Measurements from ENCODE around the gene ATXN10.

Gene ATXN10

GRCh38 chr22:45768490-45768889, 96.9 kb downstream of the ATXN10 start:
- CTCF ChIA-PET, result interaction anchor here (1.4 to 3.4 kb wide), 2 partner anchors 8 to 12 kb away, joined by 4 to 10 read pairs; no protein-coding TSS in a partner anchor
- DNase-seq (ENCODE audit: extremely low spot score), result no peak

GRCh38 chr22:45769569-45770210, 98.1 kb downstream of the ATXN10 start:
- CTCF ChIA-PET, result interaction anchor here (1.4 to 3.4 kb wide), 4 partner anchors 9 to 22 kb away, joined by 4 to 13 read pairs (median 7); no protein-coding TSS in a partner anchor

More at GRCh38 chr22:45768490-45768889, 96.9 kb downstream of the ATXN10 start:
- POLR2A ChIA-PET, result no interaction called here
- no peak for TF ChIP-seq CTCF (IDR thresholded peaks at IDR 0.05; ENCODE audit: control extremely low read depth, extremely low read depth, low read depth, missing control alignments)

GRCh38 chr22:45770506-45770905, 98.9 kb downstream of the ATXN10 start:
- no peak for TF ChIP-seq CTCF (IDR thresholded peaks at IDR 0.05; ENCODE audit: control extremely low read depth, extremely low read depth, low read depth, missing control alignments)
- no peak for DNase-seq (ENCODE audit: extremely low spot score)
- POLR2A ChIA-PET, result interaction anchor here (0.7 kb wide), 1 partner anchor 20 kb away, joined by 4 read pairs; no protein-coding TSS in a partner anchor
- CTCF ChIA-PET, result interaction anchor here (1.0 to 3.4 kb wide), 6 partner anchors 10 to 85 kb away, joined by 3 to 13 read pairs (median 4); no protein-coding TSS in a partner anchor

More at GRCh38 chr22:45769569-45770210, 98.1 kb downstream of the ATXN10 start:
- POLR2A ChIA-PET, result no interaction called here
- no peak for TF ChIP-seq CTCF (IDR thresholded peaks at IDR 0.05; ENCODE audit: control extremely low read depth, extremely low read depth, low read depth, missing control alignments)
- DNase-seq (ENCODE audit: extremely low spot score), result no peak

GRCh38 chr22:45771057-45771456, 99.4 kb downstream of the ATXN10 start:
- TF ChIP-seq CTCF (IDR thresholded peaks at IDR 0.05; ENCODE audit: control extremely low read depth, extremely low read depth, low read depth, missing control alignments), result no peak
- CTCF ChIA-PET, result interaction anchor here (1.0 to 3.4 kb wide), 5 partner anchors 11 to 86 kb away, joined by 3 to 13 read pairs (median 4); no protein-coding TSS in a partner anchor
- no peak for DNase-seq (ENCODE audit: extremely low spot score)
- POLR2A ChIA-PET, result interaction anchor here (0.7 kb wide), 1 partner anchor 20 kb away, joined by 4 read pairs; no protein-coding TSS in a partner anchor

- DNase-seq (ENCODE audit: extremely low spot score), result no peak
- ChIA-PET CTCF (interaction anchor here (2.9 kb wide), 1 partner anchor 13 kb away, joined by 13 read pairs; no protein-coding TSS in a partner anchor), POLR2A (no interaction called here)
- TF ChIP-seq CTCF (IDR thresholded peaks at IDR 0.05; ENCODE audit: control extremely low read depth, extremely low read depth, low read depth, missing control alignments), result no peak
These were observed 100.1 kb downstream of the ATXN10 start for GRCh38 chr22:45771711-45772110.

GRCh38 chr22:45772743-45773142, 101.1 kb downstream of the ATXN10 start:
- CTCF ChIA-PET, result no interaction called here
- no peak for DNase-seq (ENCODE audit: extremely low spot score)
- POLR2A ChIA-PET, result no interaction called here
- no peak for TF ChIP-seq CTCF (IDR thresholded peaks at IDR 0.05; ENCODE audit: control extremely low read depth, extremely low read depth, low read depth, missing control alignments)

All from GM10248 (cell line).